IMR-90 (cell line): ENCODE results near the gene RPL18. TPM values are rescaled to one million over a fixed set of nuclear protein-coding genes. Genes with fewer than 3 reads are reported as not detected.
A peak's percentile ranks its signal among the peaks of the same experiment; 100 is the strongest.

Experiments
- ATAC-seq: fragments of 200-7000 bp; cut with Tn5 transposase; 2 replicates; pipeline ENCODE4 v1.9.1; 2020; ENCODE audit warnings: low read depth, mild to moderate bottlenecking, moderate library complexity
- BruUV-seq: library from RNA; stranded (reverse); fragments of 400-500 nt; replicated peaks from 2 replicates; lab custom pipeline; 2021; lab: Mats Ljungman, UMichigan
- CTCF ChIA-PET: fragments of 300-600 bp; formaldehyde crosslinking; extraction: SDS; loops from one replicate; lab custom pipeline; 2021; ENCODE audit warnings: antibody characterized with exemption; lab: Yijun Ruan, JAX
- POLR2A ChIA-PET: fragments of 300-600 bp; sonication (Branson Sonifier 250); formaldehyde crosslinking; loops from one replicate; lab custom pipeline; 2022; ENCODE audit warnings: antibody characterized with exemption; ENCODE audit not compliant: unreplicated experiment; lab: Charles Lee
- DNase-seq: peaks from one replicate; pipeline ENCODE4 v3.0.0; 2013
- H2AFZ ChIP-seq: replicated peaks from 2 replicates; pipeline ENCODE3; 2013; ENCODE audit warnings: low read length, mild to moderate bottlenecking; ENCODE audit not compliant: poor library complexity
- H2AK5ac ChIP-seq: 2 replicates; pipeline ENCODE4 v1.6.1; 2013; ENCODE audit warnings: low read depth, low read length, inconsistent platforms
- H2AK9ac ChIP-seq: replicated peaks from 2 replicates; pipeline ENCODE3; 2013; ENCODE audit warnings: mild to moderate bottlenecking, low read depth, low read length, moderate library complexity; ENCODE audit not compliant: poor library complexity
- H2BK120ac ChIP-seq: 2 replicates; pipeline ENCODE4 v1.6.1; 2013; ENCODE audit warnings: low read depth, low read length, inconsistent platforms
- H2BK15ac ChIP-seq: 3 replicates; pipeline ENCODE4 v1.6.1; 2013; ENCODE audit warnings: low read depth, low read length, inconsistent platforms
- H2BK20ac ChIP-seq: 2 replicates; pipeline ENCODE4 v1.6.1; 2013; ENCODE audit warnings: low read depth, mild to moderate bottlenecking, inconsistent platforms, low read length, moderate library complexity
- H2BK5ac ChIP-seq: 2 replicates; pipeline ENCODE4 v1.6.1; 2013; ENCODE audit warnings: mild to moderate bottlenecking, low read depth, low read length, inconsistent platforms; ENCODE audit not compliant: poor library complexity, severe bottlenecking
- H3K14ac ChIP-seq: replicated peaks from 2 replicates; pipeline ENCODE4 v1.6.1; 2013; ENCODE audit warnings: low read depth, low read length, inconsistent platforms
- H3K18ac ChIP-seq: 2 replicates; pipeline ENCODE4 v1.6.1; 2013; ENCODE audit warnings: low read depth, low read length, control low read depth
- H3K23ac ChIP-seq: 2 replicates; pipeline ENCODE4 v1.6.1; 2013; ENCODE audit warnings: low read depth, low read length, inconsistent platforms
- H3K27ac ChIP-seq: 2 replicates; pipeline ENCODE4 v1.5.1; 2013; ENCODE audit warnings: mild to moderate bottlenecking, control low read depth, low read length; ENCODE audit not compliant: insufficient read depth
- H3K27me3 ChIP-seq: 2 replicates; pipeline ENCODE4 v1.6.1; 2013; ENCODE audit warnings: low read length; ENCODE audit not compliant: control insufficient read depth, insufficient read depth
- H3K36me3 ChIP-seq: 2 replicates; pipeline ENCODE4 v1.6.1; 2013; ENCODE audit warnings: low read length, mixed read lengths; ENCODE audit not compliant: control insufficient read depth, insufficient read depth
- H3K4ac ChIP-seq: 2 replicates; pipeline ENCODE4 v1.6.1; 2013; ENCODE audit warnings: low read depth, low read length, inconsistent platforms
- H3K4me1 ChIP-seq: 2 replicates; pipeline ENCODE4 v1.6.1; 2013; ENCODE audit warnings: low read length, mixed read lengths; ENCODE audit not compliant: control insufficient read depth, insufficient read depth
- H3K4me2 ChIP-seq: 2 replicates; pipeline ENCODE4 v1.6.1; 2013; ENCODE audit warnings: low read depth, mild to moderate bottlenecking, control low read depth, low read length, moderate library complexity
- H3K4me3 ChIP-seq: 2 replicates; pipeline ENCODE4 v1.5.1; 2013; ENCODE audit warnings: low read depth, mild to moderate bottlenecking, control low read depth, low read length, moderate library complexity; ENCODE audit not compliant: insufficient read depth
- H3K56ac ChIP-seq: 2 replicates; pipeline ENCODE4 v1.6.1; 2013; ENCODE audit warnings: low read length, inconsistent platforms; ENCODE audit not compliant: insufficient read depth; ENCODE audit errors: extremely low read depth
- H3K79me1 ChIP-seq, 2 experiments: 2 replicates each; pipeline ENCODE4 v1.6.1; 2013; ENCODE audit warnings: low read length in 2 of 2, inconsistent platforms in 1 of 2, low read depth in 1 of 2
- H3K9ac ChIP-seq: 2 replicates; pipeline ENCODE4 v1.6.1; 2013; ENCODE audit warnings: low read depth, low read length, control low read depth
- H3K9me1 ChIP-seq: 2 replicates; pipeline ENCODE4 v1.6.1; 2013; ENCODE audit warnings: low read length, inconsistent platforms; ENCODE audit not compliant: insufficient read depth
- H3K9me3 ChIP-seq: 2 replicates; pipeline ENCODE4 v1.6.1; 2013; ENCODE audit warnings: low read length; ENCODE audit not compliant: control insufficient read depth, insufficient read depth
- H4K20me1 ChIP-seq: 2 replicates; pipeline ENCODE4 v1.6.1; 2013; ENCODE audit warnings: low read length, inconsistent platforms; ENCODE audit not compliant: insufficient read depth
- H4K5ac ChIP-seq: 2 replicates; pipeline ENCODE4 v1.6.1; 2013; ENCODE audit warnings: mild to moderate bottlenecking, low read depth, low read length, control low read depth
- H4K8ac ChIP-seq, 2 experiments: 2 replicates each; pipeline ENCODE4 v1.6.1; 2013; ENCODE audit warnings: low read depth in 2 of 2, low read length in 2 of 2, control low read depth in 1 of 2, inconsistent platforms in 1 of 2
- H4K91ac ChIP-seq: 2 replicates; pipeline ENCODE4 v1.6.1; 2013; ENCODE audit warnings: low read depth, low read length, inconsistent platforms; ENCODE audit not compliant: insufficient read depth
- BHLHE40 ChIP-seq: fragments of 150-350 bp; IDR thresholded peaks from 2 replicates; pipeline ENCODE4 v1.6.1; 2016; ENCODE audit warnings: mild to moderate bottlenecking, low read depth, low read length
- CEBPB ChIP-seq: IDR thresholded peaks from 2 replicates; pipeline ENCODE4 v1.6.1; 2012; ENCODE audit warnings: low read depth, low read length, improper control_type of control experiment
- CHD1 ChIP-seq: IDR thresholded peaks from 2 replicates; pipeline ENCODE4 v1.6.1; 2012; ENCODE audit warnings: low read depth, low read length, improper control_type of control experiment
- FOS ChIP-seq: fragments of 150-350 bp; IDR thresholded peaks from 2 replicates; pipeline ENCODE4 v1.6.1; 2016; ENCODE audit warnings: low read depth, low read length
- MAFK ChIP-seq: IDR thresholded peaks from 2 replicates; pipeline ENCODE4 v1.6.1; 2012; ENCODE audit warnings: low read depth, low read length, improper control_type of control experiment
- MAZ ChIP-seq: IDR thresholded peaks from 2 replicates; pipeline ENCODE4 v1.6.1; 2012; ENCODE audit warnings: low read depth, mild to moderate bottlenecking, low read length, improper control_type of control experiment, moderate library complexity, borderline replicate concordance
- MXI1 ChIP-seq: IDR thresholded peaks from 2 replicates; pipeline ENCODE4 v1.6.1; 2012; ENCODE audit warnings: low read depth, mild to moderate bottlenecking, low read length, moderate library complexity, borderline replicate concordance
- POLR2A ChIP-seq: IDR thresholded peaks from 2 replicates; pipeline ENCODE4 v1.6.1; 2012; ENCODE audit warnings: mild to moderate bottlenecking, low read depth, low read length
- RAD21 ChIP-seq: IDR thresholded peaks from 2 replicates; pipeline ENCODE4 v1.6.1; 2012; ENCODE audit warnings: low read length, improper control_type of control experiment
- WGBS, 2 experiments: methylation state at CpG; one replicate each; pipeline versions ENCODE4 v1.1.5 to v1.1.7; 2013; ENCODE audit warnings: missing lambda C conversion rate in 2 of 2; ENCODE audit not compliant: insufficient read length in 1 of 2; ENCODE audit errors: extremely low coverage in 2 of 2; 5-methylcytosine and 5-hydroxymethylcytosine counted together
- dilution Hi-C: fragments of 300-500 bp; cut with HindIII; formaldehyde crosslinking; loops from one replicate; pipeline ENCODE4 v1.14.3; 2018; ENCODE audit warnings: low sequenced_read_pairs; ENCODE audit not compliant: unreplicated experiment
- in situ Hi-C: fragments of 300-500 bp; cut with MboI; formaldehyde crosslinking; loops from 3 replicates; pipeline ENCODE4 v1.14.3; 2019; ENCODE audit warnings: low sequenced_read_pairs, inconsistent platforms, mixed read lengths
- intact Hi-C: fragments of 100-400 bp; cut with micrococcal nuclease; formaldehyde crosslinking; loops from 2 replicates; pipeline ENCODE4 v1.10.0; 2022
- polyA plus RNA-seq, 3 experiments: library from polyadenylated mRNA; depleted of rRNA; stranded (reverse); fragments of >200 nt; gene quantifications; 2 replicates each; pipeline ENCODE4 v1.2.3, GENCODE V29; 2012; ENCODE audit warnings: low replicate concordance in 1 of 3
- total RNA-seq: library from RNA; depleted of rRNA; stranded (reverse); fragments of >200 nt; gene quantifications from 2 replicates; pipeline ENCODE4 v1.2.3, GENCODE V29; 2012
- TF ChIP-seq, protein P1 (sequence below): fragments of 150-350 bp; IDR thresholded peaks from 2 replicates; pipeline ENCODE4 v1.6.1; 2016; ENCODE audit warnings: low read depth, mild to moderate bottlenecking, low read length, moderate library complexity, borderline replicate concordance

Gene RPL18
- total and polyA plus RNA-seq, 2 of the 4 experiments (the other 2 are of a cell fraction) = 1,909 to 2,254 TPM

GRCh38 chr19:48606463-48607358 is 12.3 kb downstream of the RPL18 start, which contains the start of gene SPACA4:
SPACA4 (plus strand) TSS chr19:48606742; CDS start chr19:48606979, 237 bp downstream.
- no peak for ATAC-seq
- H3K18ac ChIP-seq = no peak within 1 kb of the TSS
- POLR2A ChIA-PET = interaction anchor here (0.8 kb wide), 1 partner anchor 12 kb away, joined by 4 read pairs; the partner anchor contains the start of genes RPL18 and SPHK2
- no peaks in the 10 kb centered on the region for H3K36me3 ChIP-seq
- no peak within 1 kb of the TSS for H3K27ac ChIP-seq
- no TSS peak for BruUV-seq
- peaks cover 2% of the 10 kb centered on the region; the same call in 1 of the 2 replicates for H3K27me3 ChIP-seq
- no peak within 1 kb of the TSS for H3K4me2 ChIP-seq
- CTCF ChIA-PET = no interaction called here
- H2AK5ac ChIP-seq = no peak within 1 kb of the TSS
- H3K23ac ChIP-seq = no peak within 1 kb of the TSS
- no peak within 1 kb of the TSS for H3K9ac ChIP-seq
- H3K79me1 ChIP-seq = no peaks in the 10 kb centered on the region
- H3K56ac ChIP-seq = no peak within 1 kb of the TSS
- no peaks in the 10 kb centered on the region for H4K20me1 ChIP-seq
- no peak for DNase-seq
- in situ Hi-C loops = no loop called here
- no peak for TF ChIP-seq MAZ
- no peak for TF ChIP-seq BHLHE40
- TF ChIP-seq CEBPB = no peak
- no peak for TF ChIP-seq RAD21
- TF ChIP-seq MXI1 = no peak
- TF ChIP-seq POLR2A = no peak
- TF ChIP-seq FOS = no peak
- TF ChIP-seq CHD1 = no peak
- no peak for TF ChIP-seq MAFK
- TF ChIP-seq, protein P1, sequence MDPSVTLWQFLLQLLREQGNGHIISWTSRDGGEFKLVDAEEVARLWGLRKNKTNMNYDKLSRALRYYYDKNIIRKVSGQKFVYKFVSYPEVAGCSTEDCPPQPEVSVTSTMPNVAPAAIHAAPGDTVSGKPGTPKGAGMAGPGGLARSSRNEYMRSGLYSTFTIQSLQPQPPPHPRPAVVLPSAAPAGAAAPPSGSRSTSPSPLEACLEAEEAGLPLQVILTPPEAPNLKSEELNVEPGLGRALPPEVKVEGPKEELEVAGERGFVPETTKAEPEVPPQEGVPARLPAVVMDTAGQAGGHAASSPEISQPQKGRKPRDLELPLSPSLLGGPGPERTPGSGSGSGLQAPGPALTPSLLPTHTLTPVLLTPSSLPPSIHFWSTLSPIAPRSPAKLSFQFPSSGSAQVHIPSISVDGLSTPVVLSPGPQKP = no peak
- no peak within 1 kb of the TSS for H4K8ac ChIP-seq
- H2BK15ac ChIP-seq = no peak within 1 kb of the TSS
- H3K9me1 ChIP-seq = no peaks in the 10 kb centered on the region
- dilution Hi-C loops = no loop called here
- no peak within 1 kb of the TSS for H3K4me3 ChIP-seq
- H3K9me3 ChIP-seq = no peaks in the 10 kb centered on the region
- H2AFZ ChIP-seq = no peak within 1 kb of the TSS
- intact Hi-C loops = no loop called here
- no peaks in the 10 kb centered on the region for H3K4me1 ChIP-seq
- no peak within 1 kb of the TSS for H2BK20ac ChIP-seq
- WGBS, 2 experiments = 81% methylated on average over 24 of the region's 39 CpGs; no CpG with 5 or more reads in 1 of the 2 experiments
- H2AK9ac ChIP-seq = peak within 1 kb of the TSS; percentile 24
- H3K14ac ChIP-seq = no peak within 1 kb of the TSS
- H4K5ac ChIP-seq = no peak within 1 kb of the TSS
- no peak within 1 kb of the TSS for H2BK120ac ChIP-seq
- no peak within 1 kb of the TSS for H3K4ac ChIP-seq
- H4K91ac ChIP-seq = no peak within 1 kb of the TSS
- no peak within 1 kb of the TSS for H2BK5ac ChIP-seq
